CD8-positive, alpha-beta memory T cell (primary cell): ENCODE results near the gene SORCS2. TPM values are rescaled to one million over a fixed set of nuclear protein-coding genes. Genes with fewer than 3 reads are reported as not detected.

Source experiments
- CTCF ChIA-PET: fragments of 350-600 bp; sonication (Branson Sonifier 250); formaldehyde crosslinking; loops from one replicate; lab custom pipeline; 2021; ENCODE audit warnings: antibody characterized with exemption; lab: Charles Lee
- POLR2A ChIA-PET: fragments of 350-600 bp; sonication (Branson Sonifier 250); formaldehyde crosslinking; loops from one replicate; lab custom pipeline; 2021; ENCODE audit warnings: antibody characterized with exemption; lab: Charles Lee
- DNase-seq, 5 donors: peaks; one replicate each; pipeline versions ENCODE4 v3.0.0 to v3.0.0-alpha.2; 2020 to 2022; ENCODE audit warnings: mixed read lengths in 1 of 5
- H3K27ac ChIP-seq: one replicate; pipeline ENCODE4 v1.7.0; 2013; ENCODE audit warnings: low read depth, mild to moderate bottlenecking, low read length, moderate library complexity
- H3K27me3 ChIP-seq: 2 replicates; pipeline ENCODE4 v1.7.0; 2013; ENCODE audit warnings: low read length, mild to moderate bottlenecking; ENCODE audit not compliant: insufficient read depth, poor library complexity, severe bottlenecking
- H3K36me3 ChIP-seq: 2 replicates; pipeline ENCODE4 v1.7.0; 2013; ENCODE audit warnings: mild to moderate bottlenecking, low read length, moderate library complexity; ENCODE audit not compliant: insufficient read depth
- H3K4me1 ChIP-seq: 2 replicates; pipeline ENCODE4 v1.7.0; 2013; ENCODE audit warnings: mild to moderate bottlenecking, low read length, moderate library complexity; ENCODE audit not compliant: insufficient read depth
- H3K4me3 ChIP-seq: 2 replicates; pipeline ENCODE4 v1.7.0; 2013; ENCODE audit warnings: mild to moderate bottlenecking, low read length
- H3K9me3 ChIP-seq: 2 replicates; pipeline ENCODE4 v1.7.0; 2013; ENCODE audit warnings: mild to moderate bottlenecking, low read length
- H3K27ac Mint-ChIP-seq, 8 donors: one replicate each; pipeline ENCODE4 v1.8.0; 2020 to 2021; ENCODE audit warnings: mixed read lengths in 8 of 8, mild to moderate bottlenecking in 6 of 8, inconsistent platforms in 3 of 8, moderate library complexity in 3 of 8
- H3K27me3 Mint-ChIP-seq, 2 donors: one replicate each; pipeline ENCODE4 v1.8.0; 2020 to 2021; ENCODE audit warnings: mixed read lengths in 2 of 2, mild to moderate bottlenecking in 1 of 2, moderate library complexity in 1 of 2
- H3K36me3 Mint-ChIP-seq, 3 donors: one replicate each; pipeline ENCODE4 v1.8.0; 2020 to 2021; ENCODE audit warnings: mixed read lengths in 3 of 3, inconsistent platforms in 1 of 3, mild to moderate bottlenecking in 1 of 3
- H3K4me1 Mint-ChIP-seq, 3 donors: one replicate each; pipeline ENCODE4 v1.8.0; 2020 to 2021; ENCODE audit warnings: mixed read lengths in 3 of 3, inconsistent platforms in 1 of 3, mild to moderate bottlenecking in 1 of 3
- H3K4me3 Mint-ChIP-seq, 7 donors: one replicate each; pipeline ENCODE4 v1.8.0; 2020 to 2021; ENCODE audit warnings: mixed read lengths in 7 of 7, mild to moderate bottlenecking in 6 of 7, moderate library complexity in 4 of 7, inconsistent platforms in 2 of 7
- H3K9me3 Mint-ChIP-seq, 5 donors: one replicate each; pipeline ENCODE4 v1.8.0; 2020 to 2022; ENCODE audit warnings: mixed read lengths in 5 of 5, mild to moderate bottlenecking in 3 of 5, moderate library complexity in 2 of 5, inconsistent platforms in 1 of 5
- polyA plus RNA-seq: library from polyadenylated mRNA; unstranded; fragments of 300-500 nt; fragmentation: Illumina TruSeq; gene quantifications from one replicate; pipeline ENCODE4 v1.2.3, GENCODE V29; 2021
- total RNA-seq, 2 experiments: library from RNA; stranded (reverse); gene quantifications; one replicate each; pipeline ENCODE4 v1.2.3, GENCODE V29; 2021

SORCS2 gene
- total and polyA plus RNA-seq, 3 experiments from 2014 or later, result not detected

DNA sequence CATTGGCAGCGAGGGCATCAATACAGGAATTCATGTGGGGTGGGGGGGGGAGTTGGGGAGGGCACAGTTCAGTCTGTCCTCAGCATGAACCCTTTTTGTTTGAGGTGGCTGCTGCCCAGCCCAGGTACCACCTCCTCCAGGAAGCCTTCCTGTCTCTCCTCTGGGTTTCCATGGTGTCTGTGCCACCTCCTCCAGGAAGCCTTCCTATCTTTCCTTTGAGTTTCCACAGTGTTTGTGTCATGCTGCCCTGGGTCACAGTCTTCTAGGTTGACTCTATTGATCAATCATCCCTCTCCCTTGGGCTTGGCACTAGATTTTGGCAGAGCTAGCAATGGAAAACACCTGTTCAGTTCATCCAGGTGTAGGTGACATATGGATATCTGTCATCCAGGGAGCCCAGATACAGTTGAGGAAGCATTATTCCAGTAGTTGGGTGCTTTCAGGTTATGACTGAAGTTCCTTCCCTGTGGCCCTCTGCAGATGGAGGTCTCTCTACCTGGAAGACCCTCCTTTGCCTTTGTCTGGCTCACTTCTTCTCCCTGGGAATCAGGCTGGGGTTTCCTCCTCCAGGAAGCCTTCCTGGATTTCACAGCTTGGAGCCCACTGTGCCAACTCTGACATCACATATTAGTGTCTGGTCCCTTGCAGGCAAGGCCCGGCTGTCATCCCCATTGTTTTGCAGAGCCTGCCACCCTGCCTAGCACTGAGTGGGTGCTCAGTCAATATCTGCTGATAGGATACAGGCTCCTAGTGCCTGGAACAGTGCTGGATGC lies 96.6 kb downstream of the SORCS2 start:
- Histone ChIP-seq H3K4me1 (no peaks in the 10 kb centered on the region), H3K4me3 (no peak overlapping the region), H3K9me3 (no peaks in the 10 kb centered on the region), H3K36me3 (no peaks in the 10 kb centered on the region), H3K27ac (no peak overlapping the region), H3K27me3 (peaks cover 5% of the 10 kb centered on the region)
- ChIA-PET POLR2A (no interaction called here), CTCF (no interaction called here)
- no peak overlapping the region for H3K4me3 Mint-ChIP-seq
- H3K9me3 Mint-ChIP-seq, result no peaks in the 10 kb centered on the region
- H3K27me3 Mint-ChIP-seq, result peaks cover 1 to 10% of the 10 kb centered on the region in 2 donors
- no peaks in the 10 kb centered on the region for H3K4me1 Mint-ChIP-seq
- H3K36me3 Mint-ChIP-seq, result no peaks in the 10 kb centered on the region
- DNase-seq, result no peak
- H3K27ac Mint-ChIP-seq, result no peak overlapping the region

DNA sequence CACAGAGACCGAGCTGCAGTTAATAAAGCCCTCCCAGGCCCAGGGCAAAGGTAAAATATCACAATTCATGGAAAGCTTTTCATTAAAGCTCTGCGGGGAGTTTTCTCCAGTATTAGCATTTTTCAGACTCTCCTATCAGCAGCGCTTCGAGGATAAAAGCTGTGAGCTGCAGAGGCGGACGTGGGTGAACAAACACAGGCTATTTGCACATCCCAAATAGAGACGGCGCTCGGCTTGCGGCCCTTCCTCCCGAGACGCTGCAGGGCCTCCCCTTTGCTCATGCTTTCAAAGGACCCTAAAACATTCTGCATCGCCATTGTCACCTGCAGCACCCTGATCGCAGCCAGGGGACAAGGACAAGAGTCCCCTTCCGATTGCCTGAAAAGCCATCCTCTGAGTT lies 97.3 kb downstream of the SORCS2 start:
- H3K4me1 Mint-ChIP-seq, result no peaks in the 10 kb centered on the region
- H3K4me3 Mint-ChIP-seq, result no peak overlapping the region
- Histone ChIP-seq H3K27me3 (peaks cover 5% of the 10 kb centered on the region), H3K36me3 (no peaks in the 10 kb centered on the region), H3K4me3 (no peak overlapping the region), H3K9me3 (no peaks in the 10 kb centered on the region), H3K4me1 (no peaks in the 10 kb centered on the region), H3K27ac (no peak overlapping the region)
- no peak for DNase-seq
- no peak overlapping the region for H3K27ac Mint-ChIP-seq
- peaks cover 1 to 10% of the 10 kb centered on the region in 2 donors for H3K27me3 Mint-ChIP-seq
- ChIA-PET POLR2A (no interaction called here), CTCF (no interaction called here)
- H3K36me3 Mint-ChIP-seq, result no peaks in the 10 kb centered on the region
- no peaks in the 10 kb centered on the region for H3K9me3 Mint-ChIP-seq

DNA sequence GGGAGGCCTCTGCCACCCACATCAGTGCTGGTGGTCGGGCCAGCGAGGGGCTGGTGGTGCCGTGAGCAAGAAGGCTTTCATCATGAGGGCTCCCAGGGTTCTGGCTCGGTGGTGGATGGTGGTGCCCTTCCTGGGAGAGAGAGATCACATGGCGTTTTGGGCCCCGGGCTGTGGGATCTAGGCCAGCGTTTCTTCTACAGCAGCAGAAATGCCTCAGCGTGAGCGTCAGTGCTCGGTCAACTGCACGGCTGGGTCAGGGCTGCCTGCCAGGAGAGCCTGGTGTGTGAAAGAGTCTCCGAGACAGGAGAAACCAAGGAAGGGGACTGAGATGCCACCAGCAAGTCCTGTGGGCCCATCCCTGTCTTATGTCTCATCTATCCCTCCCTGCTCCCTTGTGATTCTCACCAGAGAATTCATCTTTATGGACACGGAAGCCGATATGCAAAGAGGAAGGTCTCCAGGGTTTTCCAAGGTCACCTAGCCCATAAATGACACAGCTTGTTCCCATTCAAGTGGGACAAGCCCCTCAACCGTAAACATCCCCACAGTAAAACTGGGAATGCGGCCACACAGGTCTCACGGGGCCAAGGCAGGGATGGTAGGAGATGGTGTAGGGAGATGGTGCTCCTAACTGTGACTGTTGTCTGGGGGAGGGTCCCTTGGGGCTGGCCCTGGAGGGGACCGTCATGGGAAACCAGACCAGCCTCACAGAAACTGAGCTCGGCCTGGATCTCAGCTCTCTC lies 99.2 kb downstream of the SORCS2 start:
- no peak overlapping the region for H3K27ac ChIP-seq
- Mint-ChIP-seq H3K27ac (no peak overlapping the region), H3K36me3 (no peaks in the 10 kb centered on the region), H3K9me3 (no peaks in the 10 kb centered on the region), H3K4me1 (no peaks in the 10 kb centered on the region), H3K27me3 (peaks cover 1 to 4% of the 10 kb centered on the region in 2 donors), H3K4me3 (no peak overlapping the region)
- H3K4me3 ChIP-seq, result no peak overlapping the region
- H3K9me3 ChIP-seq, result no peaks in the 10 kb centered on the region
- CTCF ChIA-PET, result no interaction called here
- no peaks in the 10 kb centered on the region for H3K4me1 ChIP-seq
- no peak for DNase-seq
- POLR2A ChIA-PET, result no interaction called here
- peaks cover 5% of the 10 kb centered on the region for H3K27me3 ChIP-seq
- no peaks in the 10 kb centered on the region for H3K36me3 ChIP-seq

DNA sequence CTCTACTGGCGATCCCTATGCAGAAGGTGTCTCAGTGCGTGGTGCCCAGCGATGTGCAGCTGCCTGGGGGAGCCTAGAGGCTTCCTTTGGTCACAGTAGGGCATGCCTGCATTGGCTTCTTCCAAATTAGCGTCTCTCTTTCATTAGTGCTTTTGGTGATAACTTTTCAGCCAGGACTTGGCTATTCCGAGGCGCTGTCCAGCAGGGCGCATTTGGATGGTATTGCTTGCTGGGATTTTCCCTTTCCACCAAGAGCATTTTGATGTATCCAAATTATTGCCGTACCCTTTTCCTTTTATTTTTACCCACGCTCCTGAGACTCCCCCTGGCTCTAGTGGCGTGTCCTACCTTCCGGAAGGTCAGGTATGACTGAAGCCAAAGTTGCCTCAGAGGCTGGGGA lies 101.4 kb downstream of the SORCS2 start:
- no peak for DNase-seq
- Mint-ChIP-seq H3K9me3 (no peaks in the 10 kb centered on the region), H3K4me3 (no peak overlapping the region), H3K27ac (peak overlapping the region in 1 of 8 donors; percentile 32), H3K4me1 (no peaks in the 10 kb centered on the region), H3K27me3 (peaks cover 8% of the 10 kb centered on the region in 2 donors), H3K36me3 (no peaks in the 10 kb centered on the region)
- Histone ChIP-seq H3K4me1 (no peaks in the 10 kb centered on the region), H3K27me3 (no peaks in the 10 kb centered on the region), H3K36me3 (no peaks in the 10 kb centered on the region), H3K4me3 (no peak overlapping the region), H3K27ac (no peak overlapping the region), H3K9me3 (no peaks in the 10 kb centered on the region)
- POLR2A ChIA-PET, result no interaction called here
- CTCF ChIA-PET, result no interaction called here

DNA sequence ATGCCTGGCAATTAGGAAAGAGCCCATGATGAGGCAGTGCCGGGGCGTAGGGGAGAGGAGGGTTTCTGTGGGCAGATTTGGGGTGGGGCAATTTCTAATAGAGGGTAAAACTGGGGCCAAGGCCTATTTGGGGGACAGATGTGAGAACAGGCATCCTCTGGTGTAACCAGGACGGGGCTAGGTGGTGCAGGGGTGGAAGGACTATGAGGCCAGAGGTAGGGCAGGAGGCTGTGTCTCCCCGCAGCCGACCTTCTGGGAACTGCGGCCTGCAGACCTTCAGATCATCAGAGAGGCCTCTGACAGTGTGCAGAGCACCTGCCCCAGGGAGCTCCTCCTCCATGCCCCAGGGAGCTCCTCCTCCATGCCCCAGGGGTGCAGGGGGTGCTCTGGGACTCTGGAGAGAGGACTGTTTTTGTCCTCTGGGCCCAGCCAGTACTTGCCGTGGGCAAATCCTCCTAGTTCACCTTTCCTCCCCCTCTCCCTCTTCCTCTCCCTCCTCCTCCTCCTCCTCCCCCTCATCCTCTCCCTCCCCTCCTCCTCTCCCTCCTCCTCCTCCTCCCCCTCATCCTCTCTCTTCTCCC lies 101.9 kb downstream of the SORCS2 start:
- DNase-seq, result no peak
- no peak overlapping the region for H3K27ac ChIP-seq
- H3K4me3 ChIP-seq, result no peak overlapping the region
- Mint-ChIP-seq H3K9me3 (no peaks in the 10 kb centered on the region), H3K36me3 (no peaks in the 10 kb centered on the region), H3K4me3 (no peak overlapping the region), H3K27me3 (peaks cover 6% of the 10 kb centered on the region in 2 donors), H3K27ac (no peak overlapping the region), H3K4me1 (no peaks in the 10 kb centered on the region)
- POLR2A ChIA-PET, result no interaction called here
- CTCF ChIA-PET, result no interaction called here
- no peaks in the 10 kb centered on the region for H3K27me3 ChIP-seq
- no peaks in the 10 kb centered on the region for H3K36me3 ChIP-seq
- H3K9me3 ChIP-seq, result no peaks in the 10 kb centered on the region
- H3K4me1 ChIP-seq, result no peaks in the 10 kb centered on the region

DNA sequence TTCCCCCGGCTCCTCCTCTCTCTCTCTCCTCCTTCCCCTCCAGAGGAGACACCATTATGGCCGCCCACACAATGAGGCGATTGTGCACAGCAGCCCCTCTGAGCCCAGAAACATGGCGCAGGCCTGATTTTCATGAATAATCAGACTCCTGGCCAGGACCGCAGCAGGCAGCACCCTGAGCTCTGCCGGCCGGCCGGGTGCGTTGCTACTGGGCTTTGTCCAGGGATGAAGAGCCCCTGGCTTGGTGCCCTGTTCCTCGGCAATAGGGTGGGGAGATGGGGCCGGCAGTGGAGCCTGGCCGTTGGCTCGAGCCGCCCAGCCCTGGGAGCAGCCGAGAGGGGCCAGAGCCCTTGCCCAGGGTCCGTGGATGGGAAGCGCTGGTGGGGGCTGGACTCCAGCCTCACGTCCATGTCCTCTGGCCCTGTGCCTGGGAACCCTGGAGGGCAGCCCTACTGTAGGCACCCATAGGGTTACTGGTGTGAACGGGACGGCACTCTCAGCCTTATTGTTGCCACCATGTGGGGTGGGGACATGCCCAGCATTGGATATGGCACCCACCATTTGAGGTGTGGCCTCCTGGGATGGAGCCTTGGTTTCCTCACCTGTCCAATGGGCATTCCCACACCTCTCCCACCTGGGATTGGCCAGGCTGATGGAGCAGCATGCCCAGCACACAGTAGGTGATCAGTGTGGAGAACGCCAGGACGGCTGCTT lies 103.0 kb downstream of the SORCS2 start:
- Mint-ChIP-seq H3K9me3 (no peaks in the 10 kb centered on the region), H3K4me3 (no peak overlapping the region), H3K36me3 (no peaks in the 10 kb centered on the region), H3K27ac (no peak overlapping the region), H3K4me1 (no peaks in the 10 kb centered on the region), H3K27me3 (peaks cover 6 to 10% of the 10 kb centered on the region in 2 donors)
- Histone ChIP-seq H3K4me3 (no peak overlapping the region), H3K27me3 (no peaks in the 10 kb centered on the region), H3K36me3 (no peaks in the 10 kb centered on the region), H3K9me3 (no peaks in the 10 kb centered on the region), H3K27ac (no peak overlapping the region), H3K4me1 (no peaks in the 10 kb centered on the region)
- ChIA-PET CTCF (no interaction called here), POLR2A (no interaction called here)
- DNase-seq, result no peak

DNA sequence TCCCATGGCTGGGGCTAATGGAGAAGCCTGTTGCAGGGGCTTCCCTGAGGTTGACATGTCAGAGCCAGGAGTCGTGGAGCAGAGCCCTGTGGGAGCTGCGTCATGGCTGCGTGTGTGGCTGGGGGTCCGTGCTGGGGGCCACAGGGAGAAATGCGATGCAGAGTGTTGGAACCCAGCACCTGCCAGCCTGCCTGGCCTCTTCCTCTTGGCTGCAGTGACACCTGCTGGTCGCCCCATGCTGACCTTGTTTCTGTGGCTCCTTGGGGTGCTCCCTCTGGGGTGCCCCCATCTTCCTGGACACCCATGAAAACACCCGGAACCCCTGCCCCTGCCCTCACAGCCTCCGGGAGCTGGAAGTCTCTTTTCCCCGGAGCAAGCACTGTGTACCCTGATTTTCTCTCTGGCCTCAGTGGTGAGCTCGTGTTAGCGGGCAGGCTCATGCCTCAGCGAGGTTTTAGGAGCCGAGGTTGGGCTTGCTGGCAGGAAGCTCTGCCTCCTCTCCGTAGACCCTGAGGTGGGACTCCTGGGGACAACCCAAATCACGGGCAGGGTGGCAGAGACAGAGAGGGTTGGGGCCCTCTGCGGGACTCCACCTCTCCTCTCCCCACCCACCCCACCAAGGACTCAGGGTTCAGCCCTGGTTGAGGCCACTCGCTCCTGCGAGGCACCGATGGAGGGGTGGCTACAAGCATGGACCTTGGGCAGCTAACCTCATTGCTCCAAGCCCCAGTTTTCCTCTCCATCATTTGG lies 103.7 kb downstream of the SORCS2 start:
- Mint-ChIP-seq H3K27ac (no peak overlapping the region), H3K4me1 (no peaks in the 10 kb centered on the region), H3K27me3 (peaks cover 6 to 10% of the 10 kb centered on the region in 2 donors), H3K4me3 (no peak overlapping the region), H3K36me3 (no peaks in the 10 kb centered on the region), H3K9me3 (no peaks in the 10 kb centered on the region)
- CTCF ChIA-PET, result no interaction called here
- Histone ChIP-seq H3K36me3 (no peaks in the 10 kb centered on the region), H3K9me3 (no peaks in the 10 kb centered on the region), H3K4me3 (no peak overlapping the region), H3K27me3 (no peaks in the 10 kb centered on the region), H3K27ac (no peak overlapping the region), H3K4me1 (no peaks in the 10 kb centered on the region)
- no peak for DNase-seq
- POLR2A ChIA-PET, result no interaction called here
